ENCODE results near the gene ELP4.

The ELP4 gene

DNA sequence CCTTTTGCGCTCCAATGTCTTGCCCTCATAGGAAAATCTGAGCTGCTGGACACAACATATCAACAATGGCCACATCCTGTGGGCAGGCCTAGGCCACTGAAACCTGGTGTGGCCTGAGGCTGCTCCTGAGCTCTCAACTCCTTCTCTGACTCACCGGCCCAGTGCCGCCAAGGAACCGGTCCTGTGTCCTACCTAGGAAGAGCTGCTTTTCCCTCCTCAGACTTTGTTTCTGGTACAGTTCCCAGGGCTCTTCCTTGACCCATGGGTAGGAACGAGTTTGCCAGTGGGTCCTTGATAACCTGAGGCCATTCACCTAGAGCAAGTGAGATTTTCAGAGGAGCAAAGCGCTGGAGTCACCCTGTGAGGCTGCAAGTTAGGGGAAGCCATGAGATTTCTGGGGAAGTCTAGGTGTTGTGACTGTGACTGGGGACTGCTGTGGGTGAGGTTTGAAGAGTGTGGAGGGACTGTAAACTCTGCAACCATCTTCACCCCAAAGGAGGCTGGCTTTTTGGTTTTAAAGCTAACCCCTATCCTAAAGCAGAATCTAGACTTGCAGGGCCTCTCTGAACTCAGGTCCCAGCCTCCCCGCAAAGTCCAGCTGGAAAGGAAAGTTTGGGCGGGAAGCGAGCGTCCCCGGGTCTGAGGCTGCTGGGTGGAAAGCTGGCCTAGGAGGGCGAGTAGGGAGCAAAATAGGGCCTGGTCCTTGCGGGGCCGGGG, 313.5 kb downstream of the ELP4 start:
- no peak for DNase-seq (ENCODE audit: low read depth, low spot score)

DNA sequence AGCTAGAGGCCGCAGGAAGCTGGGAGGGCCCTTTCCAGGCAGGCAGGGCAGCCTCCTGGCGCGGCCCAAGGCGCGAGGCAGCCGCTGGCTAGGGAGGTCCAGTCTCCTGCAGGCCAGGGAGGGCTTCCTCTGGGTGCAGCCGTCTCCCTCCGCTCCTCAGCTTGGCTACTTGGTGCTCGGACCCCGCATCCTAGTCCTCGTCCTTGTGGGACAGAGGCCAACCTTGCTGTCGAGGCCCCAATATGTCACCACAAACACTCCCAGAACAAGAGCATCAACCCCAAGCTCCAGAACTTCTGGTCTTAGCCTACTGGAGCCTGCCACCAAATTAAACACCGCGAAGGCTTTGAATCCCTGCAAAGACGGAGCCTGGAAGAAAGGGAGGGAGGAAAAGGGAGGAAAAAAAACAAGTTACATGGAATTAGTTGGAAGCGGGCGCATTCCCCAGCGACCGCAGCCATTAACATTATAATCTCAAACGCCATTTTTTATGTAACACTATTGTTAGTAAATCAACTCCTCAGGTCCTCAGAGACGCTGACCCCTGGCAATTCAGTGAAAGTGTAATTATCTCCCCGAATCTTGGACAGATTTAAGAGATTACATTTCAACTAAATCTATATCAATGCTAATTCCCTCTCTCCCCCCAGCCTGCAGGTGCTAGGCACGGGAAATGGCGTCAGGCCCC, 314.2 kb downstream of the ELP4 start:
- no peak for DNase-seq (ENCODE audit: low read depth, low spot score)

DNA sequence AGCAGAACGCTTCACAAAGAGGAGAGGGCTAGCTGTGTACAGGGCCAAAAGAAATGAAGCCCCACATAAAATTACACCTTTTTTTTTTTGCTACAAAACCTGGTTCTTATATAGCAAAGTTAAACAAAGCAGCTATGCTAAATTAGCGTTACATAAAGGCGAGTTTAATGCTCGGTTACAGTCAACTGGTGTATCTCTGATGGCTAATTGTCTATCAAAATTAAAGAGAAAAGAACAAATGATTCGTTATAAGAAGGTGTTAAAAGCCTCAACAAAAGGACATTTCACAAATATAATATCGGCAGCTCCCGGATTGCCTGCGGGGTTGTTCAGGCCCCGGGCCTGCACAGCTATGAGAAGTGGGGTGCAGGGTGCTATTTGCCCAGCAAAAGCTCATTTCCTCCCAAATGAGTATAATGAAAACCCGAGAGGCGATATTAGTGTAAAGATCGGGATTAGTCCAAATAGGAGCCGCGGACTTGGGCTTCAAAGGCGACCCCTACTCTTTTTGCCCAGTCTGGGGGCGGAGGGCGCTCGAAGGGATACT, 314.8 kb downstream of the ELP4 start:
- DNase-seq (ENCODE audit: low read depth, low spot score) = no peak

DNA sequence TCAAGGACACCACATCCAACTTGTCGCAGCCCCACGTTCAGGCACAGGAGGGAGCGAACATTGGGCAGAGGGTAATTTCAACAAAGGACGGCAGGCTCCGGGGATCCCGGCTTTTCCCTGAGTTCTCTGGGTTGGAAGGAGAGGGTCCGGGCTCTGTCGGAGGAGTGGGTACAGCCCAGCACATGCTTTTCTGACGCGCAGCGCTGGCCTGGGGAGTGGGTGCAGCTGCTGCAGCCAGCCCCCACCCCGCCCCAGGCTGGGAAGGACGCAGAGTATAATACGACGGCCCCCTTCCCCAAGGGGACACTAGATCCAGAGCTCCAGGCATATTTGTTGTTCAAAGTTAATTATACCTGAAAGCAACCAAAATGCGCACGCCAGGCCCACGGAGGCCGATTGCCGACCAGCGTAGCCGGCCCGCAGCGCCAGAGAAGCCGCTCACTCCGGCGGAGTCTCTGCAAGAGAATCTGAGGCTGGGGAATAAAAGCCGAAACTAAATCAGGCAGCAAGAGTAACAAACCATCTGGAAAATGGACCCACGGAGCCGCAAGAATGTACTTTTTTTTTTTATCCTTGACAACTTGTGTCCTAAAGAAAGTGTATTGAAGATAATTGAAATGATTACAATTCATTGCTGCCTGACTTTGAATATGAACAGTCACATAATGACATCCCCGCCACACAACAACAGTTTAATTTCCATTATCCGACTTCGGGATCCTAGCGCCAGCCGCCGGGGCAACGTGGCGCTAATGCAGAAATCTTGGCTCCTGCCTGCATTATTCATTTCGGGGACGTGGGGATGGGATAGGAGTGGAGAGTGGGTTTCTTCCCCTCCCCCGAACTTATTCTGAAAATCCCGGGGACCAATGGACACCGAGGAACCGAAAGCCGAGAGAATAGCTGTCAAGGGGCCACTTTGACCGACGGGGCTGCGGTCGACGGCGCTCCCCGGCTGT, 315.6 kb downstream of the ELP4 start:
- no peak for DNase-seq (ENCODE audit: low read depth, low spot score)

DNA sequence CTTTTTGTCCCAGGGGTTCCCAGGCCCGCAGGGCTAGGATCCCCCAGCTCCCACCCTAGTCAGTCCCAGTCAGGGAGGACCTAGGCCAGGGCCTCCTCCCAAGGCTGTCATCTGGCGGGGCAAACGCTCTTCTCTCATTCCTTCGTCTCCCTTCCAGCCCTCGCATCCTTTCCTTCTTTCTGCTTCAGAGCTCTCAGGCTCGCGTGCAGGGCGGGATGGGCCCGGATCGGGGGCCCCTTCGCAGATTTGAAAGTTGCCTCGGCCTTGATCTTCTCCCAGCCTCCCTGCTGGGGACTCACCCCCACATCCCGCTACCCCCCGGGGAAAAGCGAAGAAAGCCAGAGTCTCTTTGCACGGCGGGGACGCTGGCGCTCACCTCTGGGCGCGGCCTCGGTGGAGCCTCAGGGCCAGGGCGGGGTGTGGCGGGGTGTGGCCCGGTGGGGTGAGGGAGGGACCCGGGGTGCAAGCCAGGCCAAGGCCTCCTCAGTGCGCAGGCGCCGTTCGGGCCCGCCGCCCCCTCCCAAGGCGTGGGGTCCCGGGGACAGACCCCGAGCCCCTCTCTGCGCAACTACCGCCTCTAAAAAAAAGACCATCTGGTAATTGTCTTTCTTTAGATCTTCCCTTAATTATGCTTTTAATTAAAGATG, 316.4 kb downstream of the ELP4 start:
- DNase-seq (ENCODE audit: low read depth, low spot score) = no peak

DNA sequence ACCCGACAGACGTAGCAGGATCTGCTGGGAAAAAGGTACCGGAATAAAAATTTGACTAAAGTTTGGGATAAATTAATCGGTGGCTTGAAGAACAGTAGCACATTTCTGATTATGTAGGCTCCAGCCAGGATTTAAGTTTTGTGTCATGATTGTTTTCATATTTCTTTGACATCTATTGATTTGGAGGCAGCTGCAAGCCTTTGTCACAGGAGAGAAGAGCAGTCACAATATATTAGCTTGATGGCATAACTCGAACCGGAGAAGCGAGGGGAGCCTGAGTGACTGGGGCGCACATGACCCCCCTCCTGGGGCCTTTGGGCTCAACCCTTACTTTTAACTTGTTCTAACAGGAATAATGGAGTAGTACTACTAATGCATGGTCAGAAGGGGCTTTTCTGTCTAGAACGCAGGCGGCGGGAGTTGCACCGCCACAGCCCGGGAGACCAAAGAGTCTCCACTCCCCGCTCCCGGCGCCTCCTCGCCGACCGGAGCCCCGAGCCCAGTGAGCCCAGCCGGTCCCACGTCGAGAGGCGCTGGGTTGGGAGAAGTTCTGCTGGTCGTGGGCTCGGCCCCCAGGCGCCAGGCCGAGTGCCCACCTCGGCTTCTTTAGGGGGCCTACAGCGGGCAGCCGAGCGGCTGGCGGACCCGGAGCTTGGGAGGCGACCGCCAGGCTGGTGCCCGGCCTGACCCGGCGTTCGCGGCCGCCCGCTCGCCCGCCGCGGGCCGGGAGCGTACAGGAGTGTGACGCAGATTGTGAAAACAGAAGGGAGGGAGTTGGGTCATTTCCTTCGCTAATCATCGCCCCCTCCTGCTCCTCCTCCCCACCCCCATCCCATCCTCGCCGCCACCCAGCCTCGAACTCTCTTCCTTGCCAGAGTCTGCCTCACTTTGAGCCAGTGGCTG, 317.2 kb downstream of the ELP4 start:
- DNase-seq (ENCODE audit: low read depth, low spot score) = no peak

DNA sequence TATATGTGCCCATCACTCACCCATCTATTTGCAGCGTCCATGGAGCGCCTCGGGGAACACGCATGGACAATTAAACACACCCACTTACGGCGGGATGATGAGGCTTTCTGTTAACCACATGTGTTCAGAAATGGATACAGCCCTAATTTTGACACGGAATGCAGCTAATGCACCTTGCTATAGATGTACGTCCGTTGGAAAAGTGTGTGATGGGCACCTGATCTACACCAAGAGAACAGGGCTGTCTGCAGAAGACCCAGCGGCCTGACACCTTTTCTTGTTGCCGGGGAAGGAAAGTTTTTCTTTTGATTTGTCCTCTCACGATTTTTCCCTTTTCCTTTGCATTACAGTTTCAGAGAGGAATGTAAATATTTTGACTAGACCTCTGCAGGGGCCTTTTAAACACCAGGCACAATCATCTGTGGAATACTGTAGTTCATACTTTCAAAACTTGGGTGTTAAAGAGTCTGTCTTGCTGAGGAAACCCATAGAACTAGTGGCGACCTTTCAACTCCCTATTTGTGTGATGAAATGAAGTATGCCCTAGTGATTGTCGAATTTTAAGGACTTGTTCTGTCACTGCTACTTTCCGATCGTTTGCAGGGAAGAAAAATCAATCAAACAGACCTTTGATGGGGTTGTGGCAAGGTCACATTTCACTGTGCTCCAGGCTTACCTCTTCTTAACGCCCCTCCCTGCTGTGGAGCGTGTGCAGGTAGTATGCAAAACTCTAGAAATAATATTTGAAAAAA, 318.1 kb downstream of the ELP4 start:
- DNase-seq (ENCODE audit: low read depth, low spot score) = no peak

DNA sequence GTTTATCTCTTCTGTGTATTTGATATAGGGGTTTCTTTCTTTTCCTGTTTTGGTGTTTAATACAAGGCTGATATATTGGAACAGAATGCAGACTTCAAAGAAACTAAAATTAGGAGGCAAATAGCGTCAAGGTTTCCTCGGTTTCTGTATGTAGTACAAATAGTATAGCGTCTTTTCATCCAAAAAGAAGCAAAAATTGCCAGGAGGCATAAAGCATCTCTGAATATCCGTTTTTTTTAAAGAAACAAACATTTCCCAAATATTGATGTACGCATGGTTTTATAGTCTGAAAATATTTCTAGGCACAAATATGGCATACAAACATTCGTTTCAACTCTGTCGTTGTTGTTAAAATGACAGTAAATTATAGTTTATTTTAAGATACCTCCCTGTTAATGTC, 318.6 kb downstream of the ELP4 start:
- no peak for DNase-seq (ENCODE audit: low read depth, low spot score)

DNA sequence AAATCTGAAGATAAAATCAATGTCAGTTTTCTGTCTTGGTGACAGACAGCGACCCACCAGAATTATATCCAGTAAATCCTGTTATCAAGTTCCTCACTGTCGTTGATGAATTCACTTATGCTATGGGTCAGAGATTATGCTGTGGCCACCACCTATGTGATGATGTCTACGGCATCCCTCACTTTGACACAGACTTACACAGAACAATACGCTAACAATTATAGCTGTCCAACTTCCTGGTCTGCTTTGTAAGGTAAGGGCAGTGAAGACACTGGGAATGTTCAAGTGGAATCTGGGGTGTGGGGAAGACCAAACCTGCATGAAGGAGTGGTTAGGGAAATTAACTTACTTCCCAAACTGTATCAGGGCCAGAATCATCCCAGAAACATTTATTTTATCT, 320.8 kb downstream of the ELP4 start:
- no peak for DNase-seq (ENCODE audit: low read depth, low spot score)

DNA sequence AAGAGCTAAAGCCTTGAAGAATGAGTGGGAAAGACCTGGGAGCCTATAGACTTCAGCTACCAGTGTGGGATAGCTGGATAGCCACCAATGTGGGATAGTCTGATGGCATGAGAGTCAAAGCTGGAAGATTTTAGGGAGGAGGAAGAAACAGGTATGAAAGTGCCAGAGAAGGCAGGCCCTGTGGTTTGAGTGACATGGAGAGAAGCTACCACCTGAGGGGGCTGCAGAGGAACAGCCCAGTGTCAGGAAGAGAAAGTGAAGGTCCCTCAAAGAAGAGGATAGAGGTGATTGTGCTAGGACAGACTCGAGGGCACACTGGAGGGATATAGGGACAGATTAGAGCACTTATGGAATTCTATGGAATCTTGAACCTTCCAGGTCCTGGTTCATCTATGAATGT, 324.7 kb downstream of the ELP4 start:
- no peak for DNase-seq (ENCODE audit: low read depth, low spot score)

All from activated naive CD8-positive, alpha-beta T cell treated with anti-CD3 and anti-CD28 coated beads, Interleukin-2, amount 50 U/mL, for 16 hours (primary cell).